K562 (cell line): ENCODE measurements around the gene ZKSCAN7. TPM values are rescaled to one million over a fixed set of nuclear protein-coding genes. Genes with fewer than 3 reads are reported as not detected.

Experiments used
- ATAC-seq: fragments of 200-7000 bp; cut with Tn5 transposase; 3 replicates; pipeline ENCODE4 v1.9.1; 2020; ENCODE audit warnings: moderate library complexity
- BruUV-seq: library from RNA; stranded (reverse); fragments of 400-500 nt; replicated peaks from 2 replicates; lab custom pipeline; 2021; lab: Mats Ljungman, UMichigan
- CTCF ChIA-PET: fragments of 300-600 bp; formaldehyde crosslinking; extraction: SDS; loops from one replicate; lab custom pipeline; 2021; ENCODE audit warnings: low intra/inter-chr PET ratio; lab: Yijun Ruan, JAX
- POLR2A ChIA-PET: fragments of 300-600, 350-650 bp; sonication (Branson Sonifier 250); formaldehyde crosslinking; extraction: SDS; loops from one replicate; lab custom pipeline; 2021; ENCODE audit warnings: antibody characterized with exemption, inconsistent platforms; lab: Yijun Ruan, JAX
- DNase-seq, 4 experiments: peaks; one replicate each; pipeline versions ENCODE4 v3.0.0 to v3.0.0-alpha.2; 2011 to 2018; ENCODE audit warnings: low spot score in 3 of 4, mixed read lengths in 3 of 4; ENCODE audit errors: extremely low read depth in 1 of 4
- FAIRE-seq: peaks from 2 replicates; lab custom pipeline; 2011; peaks lifted over from hg19 to GRCh38; lab: Jason Lieb, UNC
- H2AFZ ChIP-seq: 2 replicates; pipeline ENCODE4 v1.6.0; 2011; ENCODE audit warnings: low read depth, low read length, control low read depth, inconsistent platforms
- H3K27ac ChIP-seq: fragments of 200-600 bp; 3 replicates; pipeline ENCODE4 v1.8.0; 2011; ENCODE audit warnings: low read depth, mild to moderate bottlenecking, control low read depth, inconsistent platforms, low read length, moderate library complexity, mixed read lengths; ENCODE audit errors: extremely low read depth
- H3K27me3 ChIP-seq, 2 experiments: fragments of 300-600 bp in 1 of 2; 2 replicates in 1 of 2; 3 replicates in 1 of 2; pipeline versions ENCODE4 v1.6.0 to v1.8.0; 2011; ENCODE audit warnings: inconsistent platforms in 2 of 2, low read length in 2 of 2, mild to moderate bottlenecking in 1 of 2, mixed read lengths in 1 of 2, moderate library complexity in 1 of 2; ENCODE audit not compliant: control insufficient read depth in 2 of 2, insufficient read depth in 2 of 2
- H3K36me3 ChIP-seq: fragments of 300-600 bp; 3 replicates; pipeline ENCODE4 v1.8.0; 2011; ENCODE audit warnings: mild to moderate bottlenecking, low read length, inconsistent platforms; ENCODE audit not compliant: control insufficient read depth, insufficient read depth
- H3K4me1 ChIP-seq, 2 experiments: fragments of 200-600 bp in 1 of 2; replicated peaks in 1 of 2; 2 replicates in 1 of 2; 3 replicates in 1 of 2; pipeline versions ENCODE4 v1.5.1 to v1.8.0; 2011; ENCODE audit warnings: inconsistent platforms in 2 of 2, low read length in 2 of 2, mild to moderate bottlenecking in 1 of 2, mixed read lengths in 1 of 2, moderate library complexity in 1 of 2; ENCODE audit not compliant: control insufficient read depth in 2 of 2, insufficient read depth in 2 of 2
- H3K4me2 ChIP-seq: 2 replicates; pipeline ENCODE4 v1.6.1; 2011; ENCODE audit warnings: low read length, control low read depth, inconsistent platforms, mixed read lengths; ENCODE audit not compliant: insufficient read depth
- H3K4me3 ChIP-seq: fragments of 200-600 bp; sonication (generic), shearing (Covaris generic); 2 replicates; pipeline ENCODE4 v1.5.1; 2016; ENCODE audit warnings: control low read depth, inconsistent platforms
- H3K79me2 ChIP-seq: fragments of 200-600 bp; 3 replicates; pipeline ENCODE4 v1.8.0; 2011; ENCODE audit warnings: low read length, inconsistent platforms; ENCODE audit not compliant: control insufficient read depth, insufficient read depth
- H3K9ac ChIP-seq, 2 experiments: 2 replicates each; pipeline versions ENCODE4 v1.6.0 to v1.6.1; 2011; ENCODE audit warnings: low read depth in 2 of 2, low read length in 2 of 2, control low read depth in 1 of 2, inconsistent platforms in 1 of 2, mild to moderate bottlenecking in 1 of 2, mixed read lengths in 1 of 2; ENCODE audit not compliant: insufficient read depth in 1 of 2
- H3K9me1 ChIP-seq: one replicate; pipeline ENCODE4 v1.6.0; 2011; ENCODE audit warnings: inconsistent platforms, mild to moderate bottlenecking, low read length, moderate library complexity; ENCODE audit not compliant: control insufficient read depth, insufficient read depth
- H3K9me3 ChIP-seq: replicated peaks from 2 replicates; pipeline ENCODE4 v1.5.1; 2011; ENCODE audit warnings: low read depth, low read length, inconsistent platforms; ENCODE audit not compliant: control insufficient read depth, insufficient read depth
- H4K20me1 ChIP-seq: replicated peaks from 2 replicates; pipeline ENCODE4 v1.6.1; 2011; ENCODE audit warnings: low read length, inconsistent platforms, mixed read lengths; ENCODE audit not compliant: control insufficient read depth, insufficient read depth
- ATF6 ChIP-seq: sonication (generic); formaldehyde crosslinking; IDR thresholded peaks from 2 replicates; pipeline ENCODE4 v1.4.0; 2020; ENCODE audit warnings: mild to moderate bottlenecking, missing genetic modification reagents
- CHAMP1 ChIP-seq: fragments of 450-650 bp; IDR thresholded peaks from 2 replicates; pipeline ENCODE4 v1.6.1; 2016; ENCODE audit warnings: mild to moderate bottlenecking
- E4F1 ChIP-seq: fragments of 250-450 bp; sonication (Bioruptor Pico); IDR thresholded peaks from 2 replicates; pipeline ENCODE4 v1.5.0; 2021; ENCODE audit warnings: mild to moderate bottlenecking, borderline replicate concordance
- PPARD ChIP-seq: fragments of 250-450 bp; sonication (Bioruptor Pico); IDR thresholded peaks from 2 replicates; pipeline ENCODE4 v1.8.0; 2022; ENCODE audit warnings: inconsistent platforms, mild to moderate bottlenecking, moderate library complexity
- RNF2 ChIP-seq: sonication (generic); IDR thresholded peaks from 2 replicates; pipeline ENCODE4 v1.6.1; 2016
- SAFB ChIP-seq: fragments of 200-400 bp; formaldehyde crosslinking; IDR thresholded peaks from 2 replicates; pipeline ENCODE4 v1.6.1; 2017; ENCODE audit warnings: low read depth, low read length, borderline replicate concordance
- SP1 ChIP-seq: sonication (generic); formaldehyde crosslinking; IDR thresholded peaks from 2 replicates; pipeline ENCODE4 v1.8.1; 2022; ENCODE audit warnings: mild to moderate bottlenecking, missing genetic modification reagents
- TCF7L2 ChIP-seq: fragments of 150-350 bp; IDR thresholded peaks from 2 replicates; pipeline ENCODE4 v1.6.1; 2016; ENCODE audit warnings: low read depth, mild to moderate bottlenecking, low read length, moderate library complexity
- TRIM24 ChIP-seq, 2 experiments: fragments of 450-650 bp; IDR thresholded peaks; 2 replicates each; pipeline ENCODE4 v1.6.1; 2016
- ZBTB26 ChIP-seq: fragments of 450-650 bp; formaldehyde crosslinking; IDR thresholded peaks from 2 replicates; pipeline ENCODE4 v1.4.0; 2022; ENCODE audit warnings: missing genetic modification characterization
- ZNF311 ChIP-seq: fragments of 250-450 bp; sonication (Bioruptor Pico); IDR thresholded peaks from 2 replicates; pipeline ENCODE4 v1.4.0; 2020; ENCODE audit warnings: mild to moderate bottlenecking, moderate library complexity
- WGBS: fragments of 100-300 bp; shearing (Covaris generic); methylation state at CpG from one replicate; pipeline ENCODE4 v1.1.6; 2016; ENCODE audit warnings: low coverage, mixed read lengths; ENCODE audit not compliant: insufficient coverage; ENCODE audit errors: missing lambda C conversion rate; 5-methylcytosine and 5-hydroxymethylcytosine counted together
- in situ Hi-C: fragments of 300-500 bp; cut with MboI; formaldehyde crosslinking; loops from 4 replicates; pipeline ENCODE4 v1.15.0; 2018; ENCODE audit warnings: inconsistent platforms, mixed read lengths
- intact Hi-C: fragments of 100-400 bp; cut with micrococcal nuclease; formaldehyde crosslinking; loops from 2 replicates; pipeline ENCODE4 v1.14.2; 2022
- polyA plus RNA-seq, 8 experiments: library from polyadenylated mRNA; depleted of rRNA in 4 of 8; stranded (reverse) in 5 of 8; unstranded in 3 of 8; fragments of >200 nt; fragmentation: Nextera tagmentation in 2 of 8; fragmentation: Illumina TruSeq in 1 of 8; extraction: Ambion mirVana in 2 of 8; extraction: Trizol in 1 of 8; gene quantifications; 2 replicates each; pipeline versions ENCODE4 v1.2.1 to v1.2.3, GENCODE V29; 2011 to 2014; ENCODE audit warnings: inconsistent platforms in 1 of 8, missing spikeins in 1 of 8
- total RNA-seq, 7 experiments: library from RNA; depleted of rRNA in 6 of 7; stranded (reverse); fragments of >200 nt in 6 of 7; fragmentation: Illumina TruSeq in 2 of 7; extraction: Trizol in 2 of 7; gene quantifications; 2 replicates each; pipeline versions ENCODE4 v1.2.1 to v1.2.3, GENCODE V29; 2011 to 2021; ENCODE audit warnings: low replicate concordance in 1 of 7

Gene ZKSCAN7
- total and polyA plus RNA-seq, 9 of the 15 experiments (the other 6 are each of a cell fraction or from before 2014, with no cell fraction given): not detected

GRCh38 chr3:44601749-44602148, 46.8 kb downstream of the ZKSCAN7 start:
- POLR2A ChIA-PET: no interaction called here
- CTCF ChIA-PET: no interaction called here
- H3K9me3 ChIP-seq: no peaks in the 10 kb centered on the region
- H3K27me3 ChIP-seq: no peaks in the 10 kb centered on the region
- in situ Hi-C loops (no loop called here), intact Hi-C loops (no loop called here)
- WGBS: 3% methylated on average over 2 of the region's 2 CpGs
- ATAC-seq (no peak), DNase-seq (no peak), FAIRE-seq (no peak)
- no peak overlapping the region for H2AFZ ChIP-seq
- BruUV-seq: no TSS peak
- H3K4me1 ChIP-seq: no peaks in the 10 kb centered on the region
- no peaks in the 10 kb centered on the region for H3K79me2 ChIP-seq
- H3K9ac ChIP-seq: no peak overlapping the region
- no peak for TF ChIP-seq ZNF311
- no peak for TF ChIP-seq CHAMP1
- TF ChIP-seq TCF7L2: no peak
- TF ChIP-seq SP1 (CRISPR knock-in tag): no peak
- TF ChIP-seq PPARD (CRISPR knock-in tag): no peak
- no peak for TF ChIP-seq ATF6 (CRISPR knock-in tag)
- TF ChIP-seq ZBTB26 (CRISPR knock-in tag): no peak
- no peak for TF ChIP-seq E4F1
- TF ChIP-seq SAFB: no peak
- TF ChIP-seq RNF2: no peak
- no peak for TF ChIP-seq TRIM24 (IDR thresholded peaks at IDR 0.05)
- no peaks in the 10 kb centered on the region for H4K20me1 ChIP-seq
- H3K27ac ChIP-seq: no peak overlapping the region
- H3K9me1 ChIP-seq: no peaks in the 10 kb centered on the region
- H3K4me2 ChIP-seq: no peak overlapping the region
- no peak overlapping the region for H3K4me3 ChIP-seq
- H3K36me3 ChIP-seq: no peaks in the 10 kb centered on the region
